ENCODE data around the gene DLGAP1.

The DLGAP1 gene

DNA sequence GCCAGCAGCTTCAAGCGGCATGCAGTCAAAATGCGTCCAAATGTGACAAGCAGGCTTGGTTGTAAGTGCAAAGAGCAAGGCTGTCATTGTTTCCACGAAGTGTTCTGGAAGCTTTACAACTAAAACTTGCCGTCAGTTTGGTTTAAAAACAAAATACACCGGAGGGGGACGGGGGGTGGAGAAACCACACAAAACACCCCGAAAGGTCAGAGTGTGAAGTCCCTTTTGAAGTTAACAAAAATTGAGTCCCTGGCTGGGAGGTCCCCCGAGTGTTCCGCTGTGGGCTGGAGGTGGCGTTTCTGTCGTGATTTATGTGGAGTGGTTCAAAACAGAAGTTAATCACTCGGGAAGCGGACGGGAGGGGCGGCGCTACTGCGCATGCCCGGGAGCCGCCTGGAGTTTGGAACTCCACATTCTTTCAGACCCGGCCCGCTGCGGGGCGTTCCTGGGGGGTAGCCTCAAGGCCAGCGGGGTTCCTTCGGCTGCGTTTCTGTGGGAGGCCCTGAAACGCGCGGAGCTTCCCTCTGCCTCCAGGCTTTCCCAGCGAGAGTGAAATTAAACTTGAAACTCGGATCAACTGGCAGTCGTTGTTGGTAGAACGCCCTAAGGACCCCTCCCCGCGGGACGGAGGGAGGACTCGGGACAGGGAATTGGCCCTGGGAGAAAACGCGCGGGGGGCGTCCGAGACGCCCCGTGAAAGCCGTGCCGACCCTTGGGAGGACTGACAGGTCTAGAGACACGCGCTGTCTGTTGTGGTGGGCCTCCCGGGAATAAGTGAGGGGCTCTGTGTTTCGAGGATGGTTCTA is 1003.7 kb downstream of the DLGAP1 start:
- peak; percentile 85 for DNase-seq

- DNase-seq, result no peak
Observed at GRCh38 chr18:3450799-3451182, 1004.3 kb downstream of the DLGAP1 start.

GRCh38 chr18:3450012-3450798 is 1004.9 kb downstream of the DLGAP1 start, which contains the start of gene TGIF1:
Gene TGIF1, plus strand, starts transcription at chr18:3450172. Its CDS starts 318 bp downstream, at chr18:3450490.
- peak; percentile 79 for DNase-seq

DNA sequence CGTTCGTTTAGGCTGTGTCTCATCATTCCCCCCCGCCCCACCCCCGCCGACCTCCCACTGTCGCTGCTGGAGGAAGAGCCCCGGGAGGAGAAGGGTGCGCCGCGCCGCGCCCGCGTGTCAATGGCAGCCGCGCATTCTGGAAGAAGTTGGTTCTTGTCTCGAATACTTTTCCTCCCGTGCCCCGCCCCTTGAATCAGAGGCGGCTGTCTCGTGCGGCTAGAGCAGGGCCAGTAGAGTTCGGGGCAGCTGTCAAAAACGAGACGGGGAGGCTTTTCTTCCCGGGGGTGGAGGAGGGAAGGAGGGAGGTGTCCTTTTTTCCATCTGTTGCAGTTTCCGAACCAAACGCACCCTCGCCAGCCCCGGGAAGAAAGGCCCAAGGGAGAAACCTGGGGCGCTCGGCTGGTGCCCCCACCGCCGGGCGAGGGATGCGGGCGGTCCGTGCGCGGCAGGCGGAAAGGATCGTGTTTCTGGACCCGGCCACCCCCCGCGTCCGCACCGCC is 1005.5 kb downstream of the DLGAP1 start:
- no peak for DNase-seq

DNA sequence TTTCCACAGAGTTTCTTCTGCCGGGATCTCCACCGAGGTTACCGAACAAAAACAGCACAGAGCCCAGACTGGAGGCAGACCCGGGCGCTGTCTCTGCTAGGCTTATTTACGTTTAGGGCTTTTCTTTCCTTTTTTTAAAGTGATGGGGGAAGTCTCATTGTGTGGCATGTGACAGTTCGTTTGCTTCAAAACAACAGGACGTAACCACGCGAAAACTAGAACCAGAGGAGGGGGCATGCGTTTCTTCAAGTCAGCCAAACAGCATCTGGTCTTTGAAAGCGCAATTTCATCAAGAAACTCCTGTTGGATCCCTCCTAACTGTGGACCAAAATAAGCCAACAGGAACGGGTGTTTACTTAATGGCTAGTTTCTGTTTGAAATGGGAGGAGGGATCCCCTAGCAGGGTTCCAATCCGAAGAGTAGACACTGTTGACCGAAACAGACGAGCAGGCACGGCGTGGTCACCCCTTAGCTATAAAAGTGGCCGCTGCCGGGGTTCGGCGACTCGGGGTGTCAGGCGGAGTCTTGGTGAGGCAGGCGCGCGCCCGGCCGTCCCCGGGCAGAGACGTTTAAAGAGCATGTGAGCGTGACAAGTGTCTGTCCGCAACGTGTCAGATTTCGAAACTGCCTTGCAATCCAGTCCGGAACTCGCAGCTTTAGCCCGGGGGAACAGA is 1006.1 kb downstream of the DLGAP1 start:
- DNase-seq, result peak; percentile 92

GRCh38 chr18:3447895-3448837 is 1006.9 kb downstream of the DLGAP1 start:
- DNase-seq, result peak; percentile 97

DNA sequence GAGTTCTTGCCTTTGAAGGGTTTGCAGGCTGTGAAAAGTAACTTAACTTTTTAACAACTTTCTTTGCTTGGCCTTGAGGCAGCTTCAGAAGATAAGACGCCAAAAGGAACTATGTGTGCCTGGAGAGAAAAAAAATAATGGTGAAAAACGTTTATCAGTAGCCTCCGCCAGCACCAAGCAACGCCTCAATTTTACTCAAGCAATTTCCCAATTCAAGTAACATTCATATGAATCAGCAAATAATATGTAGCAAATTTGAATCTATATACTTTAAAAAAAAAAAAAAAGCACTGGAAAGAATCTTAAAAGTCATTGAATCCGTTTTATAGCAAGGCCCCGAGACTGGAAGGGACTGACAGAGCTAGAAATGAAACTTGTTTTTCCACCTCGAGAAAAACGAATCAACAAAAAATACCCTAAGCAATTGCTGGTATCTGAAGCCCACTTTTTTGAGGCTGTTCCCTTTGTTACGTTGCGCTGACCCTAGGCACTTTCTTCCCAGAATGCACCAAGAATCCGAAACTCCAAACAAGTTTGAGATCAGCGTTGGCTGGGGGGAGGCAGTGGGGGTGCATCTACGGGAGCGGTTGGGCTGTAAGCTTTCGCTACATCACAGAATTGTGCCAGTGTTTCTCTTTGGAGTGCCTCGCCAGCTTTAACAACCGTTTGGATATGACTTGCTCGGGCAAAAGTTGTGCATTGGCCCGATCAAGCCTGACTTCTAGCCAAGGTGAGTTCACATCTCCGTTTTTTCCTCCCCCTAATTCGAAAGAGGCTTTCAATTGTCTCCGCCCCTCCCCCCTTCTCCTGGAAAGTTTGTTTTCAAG is 1007.8 kb downstream of the DLGAP1 start:
- no peak for DNase-seq

Measured in RPMI8226 (cell line).